HepG2 (cell line): ENCODE data around the gene MINDY3.

ENCODE experiments used
- CEBPB ChIP-seq: IDR thresholded peaks from 2 replicates; pipeline ENCODE4 v1.6.1; 2011; ENCODE audit warnings: low read depth, low read length, improper control_type of control experiment, borderline replicate concordance
- GABPA ChIP-seq, 2 experiments: IDR thresholded peaks; 2 replicates each; pipeline ENCODE4 v1.6.1; 2011 to 2016; ENCODE audit warnings: low read depth in 2 of 2, low read length in 1 of 2, missing biosample characterization in 1 of 2, missing genetic modification characterization in 1 of 2
- JUNB ChIP-seq: sonication (generic); formaldehyde crosslinking; IDR thresholded peaks from 2 replicates; pipeline ENCODE4 v1.8.0; 2022; ENCODE audit warnings: missing genetic modification reagents, mild to moderate bottlenecking, borderline replicate concordance
- SRF ChIP-seq: IDR thresholded peaks from 2 replicates; pipeline ENCODE4 v1.6.1; 2011; ENCODE audit warnings: mild to moderate bottlenecking, low read depth, low read length, moderate library complexity
- ZFP41 ChIP-seq: sonication (generic); formaldehyde crosslinking; IDR thresholded peaks from 2 replicates; pipeline ENCODE4 v1.4.0; 2020; ENCODE audit warnings: mild to moderate bottlenecking, missing genetic modification reagents, borderline replicate concordance

DNA sequence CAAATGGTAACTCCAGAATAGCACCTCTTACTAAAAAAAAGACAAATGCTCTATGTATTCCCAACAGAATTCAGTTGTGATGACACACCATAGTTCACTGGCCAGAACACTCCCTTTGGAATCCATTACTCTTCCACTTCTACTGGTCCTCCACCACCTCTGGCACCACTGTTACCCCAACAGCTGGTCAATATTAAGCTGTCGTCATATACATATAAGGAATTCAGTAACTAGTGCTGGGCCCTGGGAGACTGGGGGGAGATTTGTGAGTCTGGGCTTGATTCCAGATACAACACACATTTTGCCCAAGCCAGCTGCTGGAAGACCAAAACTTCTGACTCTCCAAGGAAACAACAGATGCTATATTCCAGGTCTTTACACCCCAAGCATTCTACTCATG is 114.6 kb downstream of the MINDY3 start:
- TF ChIP-seq JUNB (no peak), CEBPB (no peak), SRF (no peak), ZFP41 (CRISPR knock-in tag) (no peak), GABPA (IDR thresholded peaks at IDR 0.05; ENCODE audit: low read depth, low read length) (no peak), GABPA (CRISPR knock-in tag; IDR thresholded peaks at IDR 0.05; ENCODE audit: low read depth) (no peak)
